HCT116 (cell line): ENCODE results near the gene LRRC2. TPM values are rescaled to one million over a fixed set of nuclear protein-coding genes. Genes with fewer than 3 reads are reported as not detected.

Source experiments
- ATAC-seq: fragments of 200-7000 bp; cut with Tn5 transposase; 2 replicates; pipeline ENCODE4 v1.9.1; 2020; ENCODE audit warnings: mild to moderate bottlenecking, moderate library complexity
- BruUV-seq: library from RNA; stranded (reverse); fragments of 400-500 nt; replicated peaks from 2 replicates; lab custom pipeline; 2021; lab: Mats Ljungman, UMichigan
- CTCF ChIA-PET: fragments of 300-600 bp; sonication (Branson Sonifier 250); formaldehyde crosslinking; loops from one replicate; lab custom pipeline; 2021; ENCODE audit warnings: antibody characterized with exemption; lab: Charles Lee
- POLR2A ChIA-PET: fragments of 300-600, 350-600 bp; sonication (Branson Sonifier 250); formaldehyde crosslinking; loops from one replicate; lab custom pipeline; 2021; ENCODE audit warnings: antibody characterized with exemption; lab: Charles Lee
- RAD21 ChIA-PET, 2 experiments: fragments of 300-600 bp; sonication (Branson Sonifier 250); formaldehyde crosslinking; loops; one replicate each; lab custom pipeline; 2023; ENCODE audit warnings: low total read pairs in 2 of 2; ENCODE audit not compliant: uncharacterized antibody in 2 of 2, unreplicated experiment in 2 of 2, low non-redundant PET in 1 of 2; lab: Charles Lee
- DNase-seq: peaks from one replicate; pipeline ENCODE4 v3.0.0-alpha.2; 2010; ENCODE audit warnings: low read depth, low spot score
- H2AFZ ChIP-seq: fragments of 200-600 bp; shearing (Covaris generic), sonication (generic); 2 replicates; pipeline ENCODE4 v1.6.1; 2017; ENCODE audit warnings: low read depth, mixed run types, mixed read lengths, antibody characterized with exemption, low read length; ENCODE audit not compliant: poor library complexity, severe bottlenecking
- H3K27ac ChIP-seq: 2 replicates; pipeline ENCODE4 v1.5.1; 2012; ENCODE audit warnings: low read depth, low read length
- H3K27me3 ChIP-seq: fragments of 200-600 bp; sonication (generic); 2 replicates; pipeline ENCODE4 v1.6.1; 2016; ENCODE audit warnings: mixed run types, low read length, mixed read lengths; ENCODE audit not compliant: insufficient read depth
- H3K36me3 ChIP-seq, 2 experiments: fragments of 200-500 bp in 1 of 2; fragments of 200-600 bp in 1 of 2; sonication (Bioruptor generic) in 1 of 2; sonication (generic) in 1 of 2; 2 replicates each; pipeline versions ENCODE4 v1.5.1 to v1.6.1; 2014 to 2016; ENCODE audit warnings: low read length in 2 of 2, inconsistent platforms in 1 of 2, mixed read lengths in 1 of 2, mixed run types in 1 of 2; ENCODE audit not compliant: insufficient read depth in 2 of 2, control insufficient read depth in 1 of 2
- H3K4me1 ChIP-seq, 2 experiments: fragments of 200-600 bp in 1 of 2; sonication (generic) in 1 of 2; 2 replicates each; pipeline versions ENCODE4 v1.5.1 to v1.6.1; 2012 to 2017; ENCODE audit warnings: low read length in 2 of 2, inconsistent platforms in 1 of 2, mild to moderate bottlenecking in 1 of 2, mixed read lengths in 1 of 2, mixed run types in 1 of 2, moderate library complexity in 1 of 2; ENCODE audit not compliant: insufficient read depth in 2 of 2, control insufficient read depth in 1 of 2
- H3K4me2 ChIP-seq: fragments of 200-600 bp; sonication (generic); 2 replicates; pipeline ENCODE4 v1.6.1; 2017; ENCODE audit warnings: mixed run types, low read length, mixed read lengths
- H3K4me3 ChIP-seq, 2 experiments: fragments of 200-600 bp in 1 of 2; sonication (generic) in 1 of 2; replicated peaks in 1 of 2; 2 replicates each; pipeline ENCODE4 v1.5.1; 2011 to 2016; ENCODE audit warnings: low read length in 2 of 2, control low read depth in 1 of 2, low read depth in 1 of 2, mild to moderate bottlenecking in 1 of 2, mixed read lengths in 1 of 2, mixed run types in 1 of 2
- H3K79me2 ChIP-seq: fragments of 200-600 bp; sonication (generic); 2 replicates; pipeline ENCODE4 v1.6.1; 2017; ENCODE audit warnings: mild to moderate bottlenecking, mixed run types, low read length, moderate library complexity, mixed read lengths; ENCODE audit not compliant: insufficient read depth
- H3K9ac ChIP-seq: fragments of 200-600 bp; sonication (generic); 2 replicates; pipeline ENCODE4 v1.6.1; 2016; ENCODE audit warnings: low read length, mixed read lengths
- H3K9me2 ChIP-seq: fragments of 200-600 bp; sonication (generic), shearing (Covaris generic); 2 replicates; pipeline ENCODE4 v1.6.1; 2017; ENCODE audit warnings: mixed run types, mild to moderate bottlenecking, moderate library complexity; ENCODE audit not compliant: insufficient read depth
- H3K9me3 ChIP-seq, 2 experiments: fragments of 200-500 bp in 1 of 2; fragments of 200-600 bp in 1 of 2; sonication (Bioruptor generic) in 1 of 2; sonication (generic) in 1 of 2; 2 replicates each; pipeline ENCODE4 v1.6.1; 2014 to 2017; ENCODE audit warnings: low read length in 2 of 2, mixed read lengths in 2 of 2, inconsistent platforms in 1 of 2, low read depth in 1 of 2, mild to moderate bottlenecking in 1 of 2, mixed run types in 1 of 2, moderate library complexity in 1 of 2; ENCODE audit not compliant: control insufficient read depth in 1 of 2, insufficient read depth in 1 of 2
- H4K20me1 ChIP-seq: fragments of 200-600 bp; sonication (generic), shearing (Covaris generic); 2 replicates; pipeline ENCODE4 v1.6.1; 2017; ENCODE audit warnings: mixed run types, mild to moderate bottlenecking, moderate library complexity; ENCODE audit not compliant: insufficient read depth
- EGR1 ChIP-seq: IDR thresholded peaks from 2 replicates; pipeline ENCODE4 v1.6.1; 2012; ENCODE audit warnings: low read depth
- ELF1 ChIP-seq: IDR thresholded peaks from 2 replicates; pipeline ENCODE4 v1.6.1; 2012; ENCODE audit warnings: low read depth, borderline replicate concordance
- EZH2phosphoT487 ChIP-seq: fragments of 200-600 bp; IDR thresholded peaks from 2 replicates; pipeline ENCODE4 v1.6.1; 2018; ENCODE audit warnings: antibody characterized with exemption, borderline replicate concordance
- JUND ChIP-seq: IDR thresholded peaks from 2 replicates; pipeline ENCODE4 v1.6.1; 2012
- POLR2A ChIP-seq: IDR thresholded peaks from 2 replicates; pipeline ENCODE4 v1.7.0; 2011; ENCODE audit warnings: borderline replicate concordance; ENCODE audit not compliant: insufficient read depth, insufficient read length; ENCODE audit errors: extremely low read depth
- RAD21 ChIP-seq: IDR thresholded peaks from 2 replicates; pipeline ENCODE4 v1.6.1; 2012; ENCODE audit warnings: low read depth, mild to moderate bottlenecking
- SRF ChIP-seq: IDR thresholded peaks from 2 replicates; pipeline ENCODE4 v1.6.1; 2012; ENCODE audit warnings: low read depth
- TCF7L2 ChIP-seq: IDR thresholded peaks from 2 replicates; pipeline ENCODE4 v1.7.0; 2011; ENCODE audit warnings: borderline replicate concordance, inconsistent platforms; ENCODE audit not compliant: insufficient read depth, insufficient read length; ENCODE audit errors: extremely low read depth
- YY1 ChIP-seq: IDR thresholded peaks from 2 replicates; pipeline ENCODE4 v1.6.1; 2011; ENCODE audit warnings: low read length, low read depth, moderate library complexity, mild to moderate bottlenecking; ENCODE audit not compliant: insufficient replicate concordance; ENCODE audit errors: extremely low read depth
- ZBTB33 ChIP-seq: IDR thresholded peaks from 2 replicates; pipeline ENCODE4 v1.6.1; 2011; ENCODE audit warnings: mild to moderate bottlenecking, low read length, moderate library complexity; ENCODE audit not compliant: insufficient replicate concordance; ENCODE audit errors: extremely low read depth
- ZNF274 ChIP-seq: fragments of 200-500 bp; sonication (Bioruptor generic); IDR thresholded peaks from 2 replicates; pipeline ENCODE4 v1.6.1; 2014; ENCODE audit warnings: mild to moderate bottlenecking, low read depth, low read length, inconsistent platforms
- intact Hi-C: fragments of 100-400 bp; cut with micrococcal nuclease; formaldehyde crosslinking; loops from 2 replicates; pipeline ENCODE4 v1.10.0; 2022
- total RNA-seq: library from RNA; stranded (reverse); gene quantifications from one replicate; pipeline ENCODE4 v1.2.1, GENCODE V29; 2021; ENCODE audit not compliant: unreplicated experiment
- TF ChIP-seq, protein P1 (sequence below), 3 experiments: fragments of 200-600 bp in 1 of 3; sonication (generic) in 1 of 3; IDR thresholded peaks in 2 of 3; conservative IDR thresholded peaks in 1 of 3; 2 replicates each; pipeline ENCODE4 v1.5.1; 2012 to 2017; ENCODE audit warnings: low read depth in 2 of 3, low read length in 2 of 3, antibody characterized with exemption in 1 of 3, borderline replicate concordance in 1 of 3, control low read depth in 1 of 3, mild to moderate bottlenecking in 1 of 3, mixed read lengths in 1 of 3, mixed run types in 1 of 3, moderate library complexity in 1 of 3; ENCODE audit not compliant: insufficient read depth in 1 of 3

The LRRC2 gene
- total RNA-seq, 1 experiment from 2014 or later = not detected

- H3K9me3 ChIP-seq = no peaks in the 10 kb centered on the region
- ATAC-seq (no peak), DNase-seq (no peak)
- H4K20me1 ChIP-seq = no peaks in the 10 kb centered on the region
- peaks cover 0 to 10% of the 10 kb centered on the region in 2 experiments; a peak in 1 of 4 replicates for H3K4me1 ChIP-seq
- CTCF ChIA-PET = interaction anchor here (3.0 kb wide), 1 partner anchor 67 kb away, joined by 16 read pairs; no protein-coding TSS in a partner anchor
- H3K27ac ChIP-seq = no peak overlapping the region
- no peak overlapping the region for H3K9ac ChIP-seq
- no peak overlapping the region for H3K4me3 ChIP-seq
- H3K79me2 ChIP-seq = no peaks in the 10 kb centered on the region
- H3K36me3 ChIP-seq = no peaks in the 10 kb centered on the region
- no peaks in the 10 kb centered on the region for H3K27me3 ChIP-seq
- POLR2A ChIA-PET = interaction anchor here (0.6 kb wide), 1 partner anchor 138 kb away, joined by 3 read pairs; no protein-coding TSS in a partner anchor
- H2AFZ ChIP-seq = no peak overlapping the region
- BruUV-seq = no TSS peak
- TF ChIP-seq TCF7L2 (no peak), YY1 (no peak), RAD21 (no peak), JUND (no peak), ZNF274 (no peak), POLR2A (no peak), ZBTB33 (no peak), EZH2phosphoT487 (no peak), SRF (no peak), EGR1 (no peak), ELF1 (no peak)
- TF ChIP-seq, protein P1, sequence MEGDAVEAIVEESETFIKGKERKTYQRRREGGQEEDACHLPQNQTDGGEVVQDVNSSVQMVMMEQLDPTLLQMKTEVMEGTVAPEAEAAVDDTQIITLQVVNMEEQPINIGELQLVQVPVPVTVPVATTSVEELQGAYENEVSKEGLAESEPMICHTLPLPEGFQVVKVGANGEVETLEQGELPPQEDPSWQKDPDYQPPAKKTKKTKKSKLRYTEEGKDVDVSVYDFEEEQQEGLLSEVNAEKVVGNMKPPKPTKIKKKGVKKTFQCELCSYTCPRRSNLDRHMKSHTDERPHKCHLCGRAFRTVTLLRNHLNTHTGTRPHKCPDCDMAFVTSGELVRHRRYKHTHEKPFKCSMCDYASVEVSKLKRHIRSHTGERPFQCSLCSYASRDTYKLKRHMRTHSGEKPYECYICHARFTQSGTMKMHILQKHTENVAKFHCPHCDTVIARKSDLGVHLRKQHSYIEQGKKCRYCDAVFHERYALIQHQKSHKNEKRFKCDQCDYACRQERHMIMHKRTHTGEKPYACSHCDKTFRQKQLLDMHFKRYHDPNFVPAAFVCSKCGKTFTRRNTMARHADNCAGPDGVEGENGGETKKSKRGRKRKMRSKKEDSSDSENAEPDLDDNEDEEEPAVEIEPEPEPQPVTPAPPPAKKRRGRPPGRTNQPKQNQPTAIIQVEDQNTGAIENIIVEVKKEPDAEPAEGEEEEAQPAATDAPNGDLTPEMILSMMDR (IDR thresholded peaks at IDR 0.05 in 2 of 3, conservative IDR thresholded peaks at IDR 0.05 in 1 of 3; ENCODE audit: borderline replicate concordance in 1 of 3, insufficient read depth in 1 of 3, low read depth in 2 of 3, low read length in 2 of 3) = no peak
- TF ChIP-seq, all 23 proteins: peak for 0
- no peak overlapping the region for H3K4me2 ChIP-seq
- RAD21 ChIA-PET = no interaction called here
- no peaks in the 10 kb centered on the region for H3K9me2 ChIP-seq
- intact Hi-C loops = no loop called here
Observed at GRCh38 chr3:46491089-46492070, 74.7 kb downstream of the LRRC2 start.
